ENCODE measurements around the gene BIK.

BIK gene

DNA sequence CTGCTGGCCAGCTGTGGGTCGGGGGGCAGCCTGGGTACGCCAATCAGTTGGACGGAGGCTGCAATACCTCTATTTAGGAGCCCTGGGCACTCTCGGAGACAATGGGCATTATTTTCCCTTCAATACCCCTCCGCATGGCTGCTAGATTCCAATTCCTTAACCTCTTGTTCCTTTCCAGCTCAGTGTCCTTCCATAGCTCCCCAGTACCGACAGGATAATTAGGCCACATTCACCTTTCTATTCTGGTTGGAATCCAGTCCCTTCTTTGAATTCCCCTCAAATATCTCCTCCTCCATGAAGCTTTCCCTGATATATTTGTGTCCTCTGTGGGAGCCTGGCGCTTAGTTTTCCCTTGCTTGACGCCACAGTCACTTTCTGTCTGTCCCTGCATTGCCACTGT is 4.2 kb upstream of the BIK start:
- FAIRE-seq = no peak

GRCh38 chr22:43109511-43109910 is 1.0 kb upstream of the BIK start:
- FAIRE-seq = no peak

- FAIRE-seq = no peak
Measured at GRCh38 chr22:43109921-43110443, 568 bp upstream of the BIK start.

GRCh38 chr22:43110927-43111623 is 525 bp downstream of the BIK start:
- no peak for FAIRE-seq

DNA sequence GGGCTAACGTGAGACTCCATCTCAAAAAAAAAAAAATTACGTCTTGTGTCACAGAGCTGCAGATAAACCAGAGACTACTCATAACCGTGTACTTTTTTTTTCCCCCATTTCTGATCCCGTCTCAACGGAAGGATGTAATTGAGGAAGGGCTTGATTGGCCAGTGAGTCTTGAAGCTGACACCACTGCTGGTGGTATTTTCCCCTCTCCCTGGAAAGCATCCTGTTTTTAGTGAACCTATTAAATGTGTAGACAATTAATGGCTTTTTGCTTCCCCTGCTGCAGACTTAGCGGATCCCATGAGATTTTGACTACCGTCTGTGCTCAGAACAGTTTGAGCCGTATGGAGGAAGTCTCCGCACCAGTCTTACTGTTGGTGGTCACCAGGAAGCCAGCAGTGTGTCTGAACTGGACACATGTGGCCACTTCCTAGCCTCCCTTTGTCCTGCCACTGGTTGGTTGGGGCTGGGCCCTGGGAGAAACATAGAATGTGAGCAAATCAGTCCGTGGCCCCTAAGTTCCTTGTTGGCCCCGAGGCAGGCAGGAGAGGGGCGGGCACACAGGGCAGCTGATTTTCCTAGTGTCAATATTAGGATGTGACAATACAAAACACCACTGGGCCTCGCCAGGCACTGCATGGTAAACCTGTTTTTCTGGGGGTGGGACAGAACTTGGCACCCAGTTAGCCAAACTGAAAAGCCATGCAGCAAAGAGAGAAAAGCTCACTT is 3.1 kb downstream of the BIK start:
- FAIRE-seq = no peak

DNA sequence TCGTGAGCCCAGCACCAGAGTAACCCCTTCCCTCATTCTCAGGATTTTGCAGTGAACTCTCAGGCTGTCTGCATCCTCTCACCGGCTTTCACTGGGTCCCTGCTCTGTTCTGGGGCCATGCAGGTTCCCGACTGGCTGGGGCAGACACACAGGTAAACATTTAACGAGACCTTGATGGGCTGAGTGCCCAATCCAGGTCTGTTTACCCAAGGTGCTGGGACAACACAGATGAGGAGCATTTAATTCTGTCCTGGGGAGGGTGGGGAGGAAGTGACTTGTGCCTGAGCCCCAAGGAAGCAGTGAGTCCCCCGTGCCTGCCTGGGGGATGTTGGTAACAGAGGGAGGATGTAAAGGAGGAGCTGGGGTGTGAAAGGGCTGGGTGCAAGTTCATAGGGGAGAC is 4.4 kb downstream of the BIK start:
- no peak for FAIRE-seq

DNA sequence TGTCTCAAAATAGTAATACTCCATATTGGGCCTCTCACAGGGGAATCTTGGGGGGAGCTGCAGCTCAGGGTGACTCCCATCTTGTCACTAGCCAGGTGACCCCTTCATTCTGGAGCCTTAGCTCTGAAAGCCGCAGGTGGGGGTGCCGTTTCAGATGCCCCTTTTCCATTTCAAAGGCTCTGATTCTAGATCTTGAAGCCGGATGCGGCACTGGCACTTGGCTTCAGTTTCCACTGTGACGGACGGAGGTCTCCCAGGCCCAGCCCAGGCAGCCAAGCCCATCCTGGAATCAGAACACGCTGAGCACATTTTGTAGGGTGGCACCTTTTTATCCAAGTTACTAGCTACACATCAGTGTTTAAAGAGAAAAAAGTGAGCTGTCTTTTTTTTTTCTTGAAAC is 6.4 kb downstream of the BIK start:
- FAIRE-seq = no peak

GRCh38 chr22:43118024-43118849 is 7.7 kb downstream of the BIK start:
- no peak for FAIRE-seq

GRCh38 chr22:43118953-43119458 is 8.5 kb downstream of the BIK start:
- FAIRE-seq = no peak

DNA sequence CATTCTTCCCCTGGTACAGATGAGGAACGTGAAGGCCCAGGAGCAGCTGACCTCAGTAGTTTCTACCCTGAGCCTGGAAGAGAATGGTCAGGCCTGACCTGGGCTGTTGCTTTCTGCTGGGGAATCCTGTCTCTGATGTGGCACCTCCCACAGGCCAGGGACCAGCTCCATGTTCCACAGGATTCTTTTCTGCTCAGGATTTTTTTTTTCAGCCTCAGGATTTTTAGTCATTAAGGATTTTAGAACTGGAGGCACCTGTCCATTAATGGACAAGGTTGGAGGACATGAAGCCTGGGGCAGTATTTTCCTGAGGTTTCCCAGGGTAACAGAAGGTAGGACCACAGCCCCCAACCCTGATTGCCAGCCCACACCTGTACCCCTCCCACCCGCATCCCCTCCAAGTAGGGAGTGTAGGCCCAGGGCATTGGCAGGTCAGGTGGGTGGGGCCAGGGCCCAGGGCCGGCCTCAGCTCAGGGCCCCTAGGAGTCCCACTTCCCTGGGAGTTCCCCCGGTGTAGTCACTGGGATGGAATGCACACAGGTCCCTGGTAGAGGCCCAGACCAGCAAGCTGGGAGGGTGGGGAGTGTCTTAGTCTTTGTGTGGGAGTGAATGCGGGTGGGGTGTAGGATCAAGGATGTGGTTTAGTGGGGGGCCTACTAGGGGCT is 16.1 kb downstream of the BIK start:
- FAIRE-seq = no peak

DNA sequence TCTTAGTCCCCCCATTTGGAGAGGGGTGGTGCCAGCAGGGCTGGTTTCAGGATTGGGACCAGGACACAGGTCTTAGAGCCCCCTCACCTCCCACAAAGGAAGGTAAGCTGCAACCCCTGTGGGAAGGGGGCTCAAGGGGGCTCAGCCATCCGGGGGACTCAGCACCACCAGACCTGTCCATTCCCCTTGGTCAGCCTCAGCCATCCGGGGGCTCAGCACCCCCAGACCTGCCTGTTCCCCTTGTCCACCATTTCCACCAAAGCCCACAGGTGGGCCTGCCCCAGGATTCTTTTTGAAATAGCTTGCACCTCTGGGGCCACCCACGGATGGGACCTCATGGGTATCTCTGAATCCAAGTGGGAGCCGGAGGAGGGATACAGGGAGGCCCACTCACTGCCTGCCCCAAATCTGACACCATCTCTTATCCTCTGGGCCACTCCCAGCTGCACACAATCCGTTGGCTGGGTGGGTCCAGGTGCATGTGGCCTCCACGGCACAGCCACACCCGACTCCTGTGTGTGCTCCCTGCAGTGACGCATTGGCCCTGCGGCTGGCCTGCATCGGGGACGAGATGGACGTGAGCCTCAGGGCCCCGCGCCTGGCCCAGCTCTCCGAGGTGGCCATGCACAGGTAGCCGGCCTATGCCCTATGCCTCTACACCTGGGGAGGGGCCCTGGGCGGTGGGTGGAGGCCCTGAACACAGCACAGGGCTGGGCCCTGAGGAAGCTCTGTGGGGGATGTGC is 16.8 kb downstream of the BIK start:
- FAIRE-seq = no peak

- FAIRE-seq = no peak
Measured at GRCh38 chr22:43128116-43128515, 17.6 kb downstream of the BIK start.

GRCh38 chr22:43128928-43129424 is 18.4 kb downstream of the BIK start:
- no peak for FAIRE-seq

GRCh38 chr22:43129426-43130425 is 19.2 kb downstream of the BIK start:
- FAIRE-seq = no peak

DNA sequence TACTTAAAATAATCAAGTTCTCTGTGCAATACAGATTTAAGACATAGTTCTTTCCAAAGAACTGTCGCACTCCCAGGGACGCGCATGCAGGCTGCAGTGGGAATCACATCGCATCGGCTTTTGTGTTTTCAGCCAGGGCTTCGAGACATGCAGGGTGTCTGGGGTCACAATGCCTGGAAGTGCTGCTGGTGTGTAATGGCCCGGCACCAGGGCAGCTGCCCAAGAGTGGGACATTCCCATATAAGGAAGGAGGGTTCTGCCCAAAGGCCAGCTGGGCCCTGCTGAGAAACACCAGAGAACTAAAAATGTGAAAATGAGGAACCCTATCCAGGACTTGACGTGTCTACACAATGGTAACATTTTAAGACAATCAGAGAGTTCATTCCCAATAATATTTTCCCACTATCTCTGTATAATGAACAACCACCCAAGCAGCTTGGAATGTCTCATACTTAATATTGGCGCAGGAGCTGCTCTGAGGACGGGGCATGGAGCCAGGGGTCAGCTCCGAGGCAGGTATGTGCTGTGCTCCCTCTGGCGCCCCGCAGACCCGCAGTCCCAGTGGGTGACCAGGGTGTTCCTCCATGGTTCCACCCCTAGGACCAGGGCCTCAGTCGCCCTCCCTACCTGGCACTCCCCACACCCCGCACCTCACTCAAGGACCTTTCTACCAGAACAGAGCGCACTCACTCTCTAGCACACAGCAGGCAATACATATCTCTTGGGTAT is 21.4 kb downstream of the BIK start:
- no peak for FAIRE-seq

GRCh38 chr22:43133401-43133800 is 22.9 kb downstream of the BIK start:
- FAIRE-seq = no peak

DNA sequence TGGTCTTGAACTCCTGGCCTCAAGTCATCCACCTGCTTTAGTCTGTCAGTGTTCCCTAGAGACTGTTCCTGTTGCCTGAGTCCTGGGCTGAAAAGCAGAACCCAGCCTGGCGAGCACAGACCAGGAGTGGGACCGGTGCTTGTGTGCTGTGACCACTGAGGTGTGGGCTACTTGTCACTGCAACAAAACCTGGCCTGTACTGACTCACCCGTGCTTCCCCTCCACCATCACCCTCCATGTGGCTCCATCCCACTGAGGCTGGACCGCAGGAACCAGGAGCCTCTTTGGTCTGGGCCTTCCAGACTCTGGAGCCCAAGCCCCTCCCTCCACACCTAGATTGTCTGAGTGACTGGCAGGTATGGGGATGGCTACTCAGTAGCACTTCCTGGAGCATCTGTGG is 24.0 kb downstream of the BIK start:
- FAIRE-seq = no peak

DNA sequence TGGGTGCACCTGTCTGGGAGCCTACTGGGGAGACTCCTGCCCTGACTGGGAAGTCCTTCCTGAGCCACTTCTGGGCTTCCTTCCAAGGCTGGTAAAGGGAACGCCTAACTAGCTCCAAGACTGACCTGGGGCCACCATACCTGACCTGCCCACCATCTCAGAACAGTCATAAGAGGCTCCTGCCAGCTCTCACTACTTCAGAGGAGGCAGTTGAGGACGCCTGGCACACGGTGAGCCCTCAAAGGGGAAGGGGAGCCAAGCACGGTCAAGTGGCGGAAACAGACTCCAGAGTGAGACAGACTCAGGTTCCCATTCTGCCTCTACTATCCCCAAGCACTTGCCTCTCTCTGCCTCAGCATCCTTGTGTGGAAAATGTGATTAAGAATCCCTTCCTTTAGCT is 25.0 kb downstream of the BIK start:
- no peak for FAIRE-seq

GRCh38 chr22:43136255-43136654 is 25.7 kb downstream of the BIK start:
- no peak for FAIRE-seq

DNA sequence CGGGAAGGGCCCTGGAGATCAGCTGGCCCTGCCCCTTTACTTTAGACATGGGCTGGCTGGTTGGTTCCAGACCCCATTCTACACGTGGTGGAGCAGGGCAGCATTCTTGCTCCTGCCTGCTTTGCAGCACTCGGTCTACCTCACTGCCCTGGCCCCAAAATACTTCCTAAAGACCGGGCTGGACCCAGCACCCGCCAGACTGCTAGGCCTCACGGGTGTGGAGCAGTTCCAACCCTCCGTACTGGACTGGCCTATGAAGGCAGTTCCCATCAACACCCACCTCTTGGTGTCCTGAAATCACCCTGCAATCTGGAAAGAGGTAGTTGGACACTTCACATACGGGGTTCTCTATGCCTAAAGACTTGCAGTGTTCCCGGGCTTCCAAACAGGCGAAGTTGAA is 26.3 kb downstream of the BIK start:
- no peak for FAIRE-seq

Data from endometrium (tissue), 2 donors.